Measurements from ENCODE around the gene EEFSEC. TPM values are rescaled to one million over a fixed set of nuclear protein-coding genes. Genes with fewer than 3 reads are reported as not detected.

EEFSEC gene
- total RNA-seq, 2 donors from 2014 or later = 14.0 to 14.7 TPM

DNA sequence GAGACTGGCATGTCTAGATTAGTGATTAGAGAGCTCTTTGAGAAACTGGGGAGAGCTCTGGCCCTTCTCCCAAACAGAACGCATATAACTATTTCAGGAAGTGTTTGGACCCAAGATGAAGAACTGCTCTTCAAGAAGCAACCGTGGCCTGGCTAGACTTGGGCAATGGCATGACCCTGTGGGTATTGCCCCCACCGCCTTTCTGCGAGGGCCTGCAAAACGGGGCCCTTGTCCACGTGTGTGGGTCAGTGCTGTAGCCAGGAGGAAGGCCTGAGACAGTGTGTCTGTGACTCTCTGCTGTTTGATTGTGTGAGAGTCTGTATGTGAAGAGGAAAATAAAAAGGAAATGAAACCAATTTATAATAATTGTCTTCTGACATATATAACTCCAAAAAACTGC lies 42.5 kb downstream of the EEFSEC start:
- Mint-ChIP-seq H3K4me1 (peaks cover 6% of the 10 kb centered on the region), H3K27ac (no peak overlapping the region), H3K36me3 (ENCODE audit: low read depth) (no peaks in the 10 kb centered on the region), H3K27me3 (no peaks in the 10 kb centered on the region), H3K4me3 (no peak overlapping the region)
- no peak for DNase-seq
- H3K9me3 ChIP-seq (ENCODE audit: control insufficient read depth, low read length, poor library complexity, severe bottlenecking) = no peaks in the 10 kb centered on the region
- no peak for ATAC-seq

DNA sequence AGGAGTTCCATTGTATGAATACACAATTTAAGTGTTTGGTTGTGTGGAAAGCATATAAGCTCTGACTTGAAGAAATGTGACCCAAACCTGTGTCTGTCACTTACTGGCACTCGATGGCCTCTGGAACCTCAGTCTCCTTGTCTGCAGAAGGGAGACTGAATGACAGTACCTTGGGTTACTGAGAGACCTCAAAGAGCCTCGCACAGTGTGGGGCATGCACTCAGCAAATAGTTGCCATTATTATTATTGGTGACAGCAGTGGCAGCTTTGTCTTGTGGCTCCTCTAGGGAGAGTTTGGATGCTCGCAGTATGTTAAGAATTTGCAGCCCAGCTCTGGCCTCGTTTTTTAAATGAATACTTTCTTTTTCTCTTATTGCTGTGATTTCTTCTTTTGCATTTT lies 43.4 kb downstream of the EEFSEC start:
- Mint-ChIP-seq H3K27me3 (no peaks in the 10 kb centered on the region), H3K36me3 (ENCODE audit: low read depth) (no peaks in the 10 kb centered on the region), H3K4me1 (peaks cover 6% of the 10 kb centered on the region), H3K4me3 (no peak overlapping the region), H3K27ac (peak overlapping the region; percentile 68)
- DNase-seq (no peak), ATAC-seq (no peak)
- H3K9me3 ChIP-seq (ENCODE audit: control insufficient read depth, low read length, poor library complexity, severe bottlenecking) = no peaks in the 10 kb centered on the region

DNA sequence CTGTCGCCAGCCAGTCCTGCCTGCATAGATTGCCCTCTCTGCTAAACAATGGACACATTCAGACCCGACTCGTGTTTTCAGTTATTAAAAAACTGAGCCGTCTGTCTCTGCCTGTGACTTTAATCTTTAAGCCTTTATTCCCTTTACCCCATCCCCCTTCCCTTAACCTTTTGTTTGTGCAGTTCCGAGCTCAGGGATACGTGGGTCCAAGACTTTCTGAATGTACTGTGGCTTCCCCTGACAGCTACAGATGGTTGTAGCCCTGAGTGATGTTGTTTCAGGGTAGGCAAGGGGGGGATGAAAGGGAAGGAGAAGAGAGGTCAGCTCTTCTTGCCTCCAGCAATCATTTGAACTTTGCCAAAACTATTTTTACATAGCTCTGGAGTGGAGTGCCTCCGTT lies 44.6 kb downstream of the EEFSEC start:
- peaks cover 2% of the 10 kb centered on the region for H3K36me3 Mint-ChIP-seq (ENCODE audit: low read depth)
- H3K4me1 Mint-ChIP-seq = peaks cover 2% of the 10 kb centered on the region
- ATAC-seq (no peak), DNase-seq (no peak)
- H3K4me3 Mint-ChIP-seq = no peak overlapping the region
- H3K27ac Mint-ChIP-seq = peak overlapping the region; percentile 9
- no peaks in the 10 kb centered on the region for H3K9me3 ChIP-seq (ENCODE audit: control insufficient read depth, low read length, poor library complexity, severe bottlenecking)
- H3K27me3 Mint-ChIP-seq = no peaks in the 10 kb centered on the region

DNA sequence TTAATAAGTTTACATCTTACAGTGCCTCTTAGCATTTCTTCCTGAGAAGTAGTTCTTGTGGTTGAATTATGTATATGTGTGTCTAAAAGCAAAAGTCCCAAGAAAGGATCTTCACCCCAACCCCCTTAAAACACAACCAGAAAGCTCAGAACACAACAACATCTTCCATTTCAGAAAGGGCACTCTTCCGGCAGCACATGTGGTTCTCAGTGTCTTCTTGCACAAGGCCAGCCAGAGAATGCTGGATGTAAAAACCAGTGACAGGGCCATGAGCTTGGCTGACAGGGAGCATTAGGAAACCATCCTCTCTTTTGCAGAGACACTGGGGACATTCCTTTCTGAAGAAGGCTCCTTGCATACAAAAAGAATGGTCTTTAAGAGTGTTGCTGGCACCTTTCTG lies 45.0 kb downstream of the EEFSEC start:
- peak overlapping the region; percentile 9 for H3K27ac Mint-ChIP-seq
- H3K27me3 Mint-ChIP-seq = no peaks in the 10 kb centered on the region
- no peak for ATAC-seq
- peaks cover 4% of the 10 kb centered on the region for H3K36me3 Mint-ChIP-seq (ENCODE audit: low read depth)
- no peak overlapping the region for H3K4me3 Mint-ChIP-seq
- H3K9me3 ChIP-seq (ENCODE audit: control insufficient read depth, low read length, poor library complexity, severe bottlenecking) = no peaks in the 10 kb centered on the region
- H3K4me1 Mint-ChIP-seq = peaks cover 2% of the 10 kb centered on the region
- DNase-seq = no peak

DNA sequence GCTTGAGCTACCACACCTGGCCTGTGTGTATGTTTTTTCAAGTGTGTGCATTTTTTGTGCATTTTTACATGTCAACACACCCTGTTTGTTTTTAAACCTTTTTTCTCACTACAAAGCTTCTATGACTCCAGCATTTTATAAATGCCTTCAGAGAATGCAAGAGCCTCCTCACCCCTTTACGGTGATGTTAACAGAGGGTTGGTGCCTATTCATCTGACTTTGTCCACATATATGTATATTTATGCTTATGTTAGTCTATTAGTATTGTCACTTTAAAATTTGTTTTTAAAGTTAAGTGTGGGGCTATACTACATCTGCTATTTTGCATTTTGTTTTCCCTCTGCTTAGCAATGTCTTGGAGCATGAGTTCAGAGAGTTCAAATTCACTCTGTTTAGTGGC lies 45.8 kb downstream of the EEFSEC start:
- no peak for DNase-seq
- Mint-ChIP-seq H3K27ac (no peak overlapping the region), H3K36me3 (ENCODE audit: low read depth) (peaks cover 4% of the 10 kb centered on the region)

DNA sequence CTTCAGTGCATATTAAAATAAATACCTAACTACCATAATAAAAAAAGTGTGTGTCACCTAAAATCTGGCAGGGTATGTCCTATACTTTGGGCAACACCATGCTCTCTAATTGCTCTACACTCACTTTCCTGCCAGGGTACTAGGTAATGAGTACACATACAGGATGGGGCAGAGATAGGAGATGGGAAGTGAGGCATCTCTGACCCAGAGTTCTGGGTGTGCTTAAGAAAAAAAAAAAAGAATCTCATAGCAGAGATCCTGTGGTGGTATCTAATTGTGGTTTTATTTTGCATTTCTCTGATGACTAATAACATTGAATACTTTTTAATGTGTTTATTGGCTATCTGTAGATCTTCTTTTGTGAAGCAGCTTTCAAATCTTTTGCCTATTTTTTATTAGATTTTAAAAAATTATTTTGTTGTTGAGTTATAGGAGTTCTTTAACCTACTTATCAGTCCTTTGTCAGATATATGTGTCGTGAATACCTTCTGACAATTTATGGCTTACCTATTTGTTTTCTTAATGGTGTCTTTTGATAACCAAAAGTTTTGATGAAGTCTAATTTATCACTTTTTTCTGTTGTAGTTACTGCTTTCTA lies 48.0 kb downstream of the EEFSEC start:
- H3K4me3 Mint-ChIP-seq = no peak overlapping the region
- no peak overlapping the region for H3K27ac Mint-ChIP-seq
- no peak for DNase-seq
- H3K36me3 Mint-ChIP-seq (ENCODE audit: low read depth) = peaks cover 4% of the 10 kb centered on the region
- no peaks in the 10 kb centered on the region for H3K9me3 ChIP-seq (ENCODE audit: control insufficient read depth, low read length, poor library complexity, severe bottlenecking)
- peaks cover 9% of the 10 kb centered on the region for H3K4me1 Mint-ChIP-seq
- no peaks in the 10 kb centered on the region for H3K27me3 Mint-ChIP-seq
- ATAC-seq = no peak

More for the DNA sequence above, 45.8 kb downstream of the EEFSEC start:
- H3K4me1 Mint-ChIP-seq = peaks cover 2% of the 10 kb centered on the region
- no peaks in the 10 kb centered on the region for H3K27me3 Mint-ChIP-seq
- no peak overlapping the region for H3K4me3 Mint-ChIP-seq
- H3K9me3 ChIP-seq (ENCODE audit: control insufficient read depth, low read length, poor library complexity, severe bottlenecking) = no peaks in the 10 kb centered on the region
- no peak for ATAC-seq

DNA sequence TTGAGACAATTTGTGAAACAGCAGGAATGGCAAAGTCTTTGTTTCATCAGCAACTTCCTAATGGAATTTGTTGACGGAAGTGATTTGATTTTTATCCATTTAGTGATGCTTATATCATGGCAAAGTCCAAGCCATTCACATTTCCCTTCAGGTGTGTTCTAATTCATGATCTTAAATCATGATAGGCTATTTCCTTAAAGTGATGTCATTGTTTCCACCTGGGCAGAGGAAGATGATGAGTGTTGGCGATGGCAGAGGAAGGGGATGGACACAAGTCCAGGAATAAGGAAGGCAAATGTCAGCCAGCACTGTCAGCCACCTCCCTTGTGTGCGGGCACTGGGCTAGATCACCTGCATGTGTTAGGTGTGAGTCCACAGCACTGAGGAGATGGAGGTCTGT lies 49.9 kb downstream of the EEFSEC start:
- Mint-ChIP-seq H3K36me3 (ENCODE audit: low read depth) (peaks cover 4% of the 10 kb centered on the region), H3K4me1 (peaks cover 10% of the 10 kb centered on the region), H3K27me3 (no peaks in the 10 kb centered on the region), H3K27ac (no peak overlapping the region), H3K4me3 (no peak overlapping the region)
- DNase-seq = no peak
- H3K9me3 ChIP-seq (ENCODE audit: control insufficient read depth, low read length, poor library complexity, severe bottlenecking) = no peaks in the 10 kb centered on the region
- ATAC-seq = no peak

DNA sequence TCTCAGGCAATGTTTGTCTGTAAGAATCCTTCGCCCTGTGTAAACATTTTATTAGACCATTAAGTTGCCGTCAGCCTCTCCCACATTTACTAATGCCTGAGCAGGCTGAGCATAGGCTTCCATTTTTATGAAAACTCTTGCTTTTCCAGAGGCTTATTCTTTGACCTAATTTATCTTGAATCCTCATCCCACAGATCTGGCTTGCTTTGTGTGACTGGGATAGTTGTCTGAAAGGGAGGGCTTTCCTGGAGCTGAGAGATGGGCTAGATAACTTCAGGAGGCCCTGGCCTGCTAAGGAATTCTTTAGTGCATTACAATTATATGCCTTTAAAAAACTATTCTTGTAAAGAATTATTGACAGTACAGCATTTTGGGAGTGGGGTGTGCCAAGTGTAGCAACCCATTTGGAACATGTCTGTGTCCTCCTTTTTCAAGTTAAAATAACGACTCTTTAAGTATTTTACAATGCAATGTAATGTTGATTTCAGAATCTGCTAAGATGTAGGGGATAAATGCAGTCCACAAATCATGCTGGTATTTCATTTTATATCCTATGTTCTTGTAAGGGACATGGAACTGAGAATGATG lies 52.4 kb downstream of the EEFSEC start:
- no peaks in the 10 kb centered on the region for H3K27me3 Mint-ChIP-seq
- H3K4me1 Mint-ChIP-seq = peaks cover 19% of the 10 kb centered on the region
- H3K27ac Mint-ChIP-seq = no peak overlapping the region
- H3K9me3 ChIP-seq (ENCODE audit: control insufficient read depth, low read length, poor library complexity, severe bottlenecking) = no peaks in the 10 kb centered on the region
- H3K4me3 Mint-ChIP-seq = no peak overlapping the region
- no peak for ATAC-seq
- H3K36me3 Mint-ChIP-seq (ENCODE audit: low read depth) = peaks cover 6% of the 10 kb centered on the region
- no peak for DNase-seq

DNA sequence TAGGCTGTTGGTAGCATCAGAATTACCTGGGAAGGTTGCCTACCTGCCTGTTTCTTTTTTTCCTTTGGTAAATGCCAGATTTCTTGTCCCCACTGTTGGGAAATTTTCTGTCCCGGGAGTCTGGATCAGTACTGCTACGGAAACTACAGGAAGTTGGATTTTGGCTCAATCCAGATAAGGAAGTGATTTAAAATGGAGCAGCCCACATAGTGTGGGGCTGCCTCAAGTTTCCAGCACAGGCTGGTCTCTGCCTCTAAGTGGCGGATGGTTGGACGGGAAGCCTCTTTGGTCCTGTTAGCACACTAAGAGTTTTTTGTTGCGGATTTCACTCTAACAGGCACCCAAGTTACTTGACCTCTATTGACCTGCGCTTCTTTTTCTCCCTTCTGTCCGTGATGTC lies 54.7 kb downstream of the EEFSEC start:
- DNase-seq = no peak
- Mint-ChIP-seq H3K36me3 (ENCODE audit: low read depth) (peaks cover 4% of the 10 kb centered on the region), H3K4me1 (peaks cover 19% of the 10 kb centered on the region), H3K27ac (no peak overlapping the region), H3K27me3 (no peaks in the 10 kb centered on the region), H3K4me3 (no peak overlapping the region)
- no peaks in the 10 kb centered on the region for H3K9me3 ChIP-seq (ENCODE audit: control insufficient read depth, low read length, poor library complexity, severe bottlenecking)
- ATAC-seq = no peak

DNA sequence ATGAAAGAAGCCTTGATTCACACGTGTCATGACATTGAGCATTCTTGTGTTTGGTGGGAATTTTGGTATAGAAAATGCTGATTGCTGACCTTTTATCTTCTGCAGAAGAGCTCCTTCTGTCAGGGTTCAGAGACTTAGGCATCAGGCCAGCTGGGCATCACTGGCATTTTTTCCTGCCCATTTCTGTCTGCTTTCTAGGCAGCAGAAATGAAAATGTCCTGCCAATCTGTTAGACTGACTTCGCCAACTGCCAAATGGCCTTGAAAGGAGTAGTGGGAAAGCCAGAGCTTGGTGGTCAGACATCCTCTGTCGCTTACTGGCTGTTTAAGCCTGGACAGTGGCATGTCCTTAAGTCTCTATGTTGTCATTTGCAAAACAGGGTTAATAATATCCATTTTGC lies 57.4 kb downstream of the EEFSEC start:
- peaks cover 16% of the 10 kb centered on the region for H3K4me1 Mint-ChIP-seq
- no peaks in the 10 kb centered on the region for H3K27me3 Mint-ChIP-seq
- H3K4me3 Mint-ChIP-seq = no peak overlapping the region
- DNase-seq (no peak), ATAC-seq (no peak)
- no peaks in the 10 kb centered on the region for H3K9me3 ChIP-seq (ENCODE audit: control insufficient read depth, low read length, poor library complexity, severe bottlenecking)
- peaks cover 2% of the 10 kb centered on the region for H3K36me3 Mint-ChIP-seq (ENCODE audit: low read depth)
- no peak overlapping the region for H3K27ac Mint-ChIP-seq

DNA sequence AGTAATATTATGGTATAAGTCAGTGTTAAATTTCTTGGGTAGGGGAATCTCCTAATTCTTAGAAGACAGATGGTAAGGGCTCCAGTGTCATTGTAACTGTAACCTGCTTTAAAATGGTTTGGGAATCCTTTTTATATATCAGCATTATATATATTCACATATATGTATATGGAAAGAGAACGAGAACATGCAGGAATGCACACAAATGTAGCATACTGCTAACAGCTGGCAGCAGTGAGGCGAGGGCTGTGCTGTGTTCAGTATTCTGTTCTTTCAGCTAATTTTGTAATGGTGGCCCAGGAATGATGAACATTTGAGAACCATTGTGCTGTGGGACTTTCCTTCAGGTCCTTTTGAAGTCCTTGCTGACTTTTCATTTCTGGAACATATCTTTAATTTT lies 60.8 kb downstream of the EEFSEC start:
- no peak overlapping the region for H3K27ac Mint-ChIP-seq
- no peaks in the 10 kb centered on the region for H3K9me3 ChIP-seq (ENCODE audit: control insufficient read depth, low read length, poor library complexity, severe bottlenecking)
- no peaks in the 10 kb centered on the region for H3K27me3 Mint-ChIP-seq
- ATAC-seq = no peak
- no peak overlapping the region for H3K4me3 Mint-ChIP-seq
- H3K36me3 Mint-ChIP-seq (ENCODE audit: low read depth) = peaks cover 2% of the 10 kb centered on the region
- no peak for DNase-seq
- H3K4me1 Mint-ChIP-seq = peaks cover 16% of the 10 kb centered on the region

DNA sequence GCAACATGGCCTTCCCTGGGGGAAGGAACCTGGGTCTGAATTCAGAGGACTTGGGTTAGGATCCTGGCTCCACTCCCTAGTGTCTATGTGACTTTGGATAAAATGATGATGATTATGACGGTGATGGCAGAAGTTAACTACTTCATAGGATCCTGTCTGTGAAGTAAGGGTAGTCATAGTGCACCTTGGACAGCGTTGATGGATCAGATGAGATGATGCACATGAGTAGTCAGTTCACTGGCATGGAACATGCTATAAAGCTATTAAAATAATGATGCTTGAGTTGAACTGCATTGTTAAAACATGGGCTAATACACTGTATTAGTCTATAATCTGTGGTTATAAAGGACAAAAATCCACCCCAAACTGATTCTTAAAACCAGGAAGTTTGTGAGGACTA lies 62.0 kb downstream of the EEFSEC start:
- ATAC-seq = no peak
- H3K36me3 Mint-ChIP-seq (ENCODE audit: low read depth) = no peaks in the 10 kb centered on the region

DNA sequence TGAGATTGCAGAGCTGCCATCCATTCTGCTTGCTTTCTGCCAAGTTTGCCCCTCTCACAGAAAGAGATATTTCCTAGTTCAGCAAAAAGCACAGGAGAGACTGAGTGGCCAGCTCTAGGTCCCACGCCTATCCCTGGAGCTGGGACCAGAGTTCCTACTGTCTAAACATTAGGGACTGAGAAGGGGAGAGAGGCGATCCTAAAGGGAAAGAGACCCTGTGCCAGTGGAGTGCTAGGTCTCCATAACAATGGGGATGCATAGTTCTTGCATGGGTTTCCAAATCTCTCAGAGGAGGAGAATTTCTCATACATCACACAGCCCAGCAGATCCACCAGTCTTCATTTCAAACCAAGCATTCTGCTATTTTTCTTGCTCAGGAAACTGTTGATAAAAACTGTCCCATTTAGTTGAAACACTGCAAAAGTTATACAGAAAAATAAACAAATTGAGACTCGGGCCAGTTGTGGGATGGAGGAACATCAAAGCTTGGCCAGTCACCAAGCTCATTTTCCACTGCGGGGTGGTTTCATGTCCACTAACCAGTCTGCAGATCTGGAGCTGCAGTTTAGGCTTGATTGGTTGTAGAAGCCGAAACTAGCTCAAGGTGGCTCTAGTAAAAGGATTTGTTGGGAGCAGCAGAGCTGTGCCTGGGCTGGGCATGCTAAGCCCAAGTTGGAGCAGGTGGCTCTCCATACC lies 62.7 kb downstream of the EEFSEC start:
- Mint-ChIP-seq H3K36me3 (ENCODE audit: low read depth) (no peaks in the 10 kb centered on the region), H3K4me3 (no peak overlapping the region), H3K27me3 (no peaks in the 10 kb centered on the region), H3K4me1 (peaks cover 9% of the 10 kb centered on the region), H3K27ac (no peak overlapping the region)
- H3K9me3 ChIP-seq (ENCODE audit: control insufficient read depth, low read length, poor library complexity, severe bottlenecking) = no peaks in the 10 kb centered on the region
- no peak for DNase-seq
- ATAC-seq = no peak

More for the DNA sequence above, 62.0 kb downstream of the EEFSEC start:
- peaks cover 9% of the 10 kb centered on the region for H3K4me1 Mint-ChIP-seq
- DNase-seq = no peak
- no peaks in the 10 kb centered on the region for H3K27me3 Mint-ChIP-seq
- no peaks in the 10 kb centered on the region for H3K9me3 ChIP-seq (ENCODE audit: control insufficient read depth, low read length, poor library complexity, severe bottlenecking)
- no peak overlapping the region for H3K27ac Mint-ChIP-seq
- H3K4me3 Mint-ChIP-seq = no peak overlapping the region

Data from T-helper 17 cell (primary cell).